22Rv1 (cell line): ENCODE results near the gene ADNP2.

Source experiments
- ZFX ChIP-seq: fragments of 450-650 bp; IDR thresholded peaks from 2 replicates; pipeline ENCODE4 v1.6.1; 2017; ENCODE audit warnings: antibody characterized with exemption, borderline replicate concordance
- TF ChIP-seq, protein P1 (sequence below): fragments of 450-650 bp; IDR thresholded peaks from 2 replicates; pipeline ENCODE4 v1.5.1; 2017; ENCODE audit warnings: mild to moderate bottlenecking

DNA sequence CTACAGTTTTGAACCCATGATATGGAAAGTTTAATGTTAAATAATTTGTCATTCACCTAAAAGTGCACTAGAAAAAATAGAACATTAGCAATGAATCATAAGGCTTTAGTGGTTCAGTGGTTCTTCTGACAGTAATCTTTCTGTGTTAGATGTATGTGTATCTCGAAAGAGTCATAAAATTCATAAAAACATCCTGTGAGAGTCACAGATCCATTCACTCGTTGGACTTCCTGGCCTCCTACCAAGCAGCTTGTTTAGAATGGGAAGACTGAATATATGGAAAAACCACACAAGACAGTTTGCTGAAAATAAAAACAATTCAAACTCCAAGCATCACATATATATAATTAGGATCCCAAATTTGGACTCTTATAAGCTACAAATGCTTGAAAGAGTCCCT, 34.8 kb downstream of the ADNP2 start:
- TF ChIP-seq, protein P1, sequence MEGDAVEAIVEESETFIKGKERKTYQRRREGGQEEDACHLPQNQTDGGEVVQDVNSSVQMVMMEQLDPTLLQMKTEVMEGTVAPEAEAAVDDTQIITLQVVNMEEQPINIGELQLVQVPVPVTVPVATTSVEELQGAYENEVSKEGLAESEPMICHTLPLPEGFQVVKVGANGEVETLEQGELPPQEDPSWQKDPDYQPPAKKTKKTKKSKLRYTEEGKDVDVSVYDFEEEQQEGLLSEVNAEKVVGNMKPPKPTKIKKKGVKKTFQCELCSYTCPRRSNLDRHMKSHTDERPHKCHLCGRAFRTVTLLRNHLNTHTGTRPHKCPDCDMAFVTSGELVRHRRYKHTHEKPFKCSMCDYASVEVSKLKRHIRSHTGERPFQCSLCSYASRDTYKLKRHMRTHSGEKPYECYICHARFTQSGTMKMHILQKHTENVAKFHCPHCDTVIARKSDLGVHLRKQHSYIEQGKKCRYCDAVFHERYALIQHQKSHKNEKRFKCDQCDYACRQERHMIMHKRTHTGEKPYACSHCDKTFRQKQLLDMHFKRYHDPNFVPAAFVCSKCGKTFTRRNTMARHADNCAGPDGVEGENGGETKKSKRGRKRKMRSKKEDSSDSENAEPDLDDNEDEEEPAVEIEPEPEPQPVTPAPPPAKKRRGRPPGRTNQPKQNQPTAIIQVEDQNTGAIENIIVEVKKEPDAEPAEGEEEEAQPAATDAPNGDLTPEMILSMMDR, result no peak
- no peak for TF ChIP-seq ZFX
